Measurements from ENCODE around the gene RPS6KA4. TPM values are rescaled to one million over a fixed set of nuclear protein-coding genes. Genes with fewer than 3 reads are reported as not detected.

RPS6KA4 gene
- total RNA-seq, 1 donor from 2014 or later = 36.1 TPM

DNA sequence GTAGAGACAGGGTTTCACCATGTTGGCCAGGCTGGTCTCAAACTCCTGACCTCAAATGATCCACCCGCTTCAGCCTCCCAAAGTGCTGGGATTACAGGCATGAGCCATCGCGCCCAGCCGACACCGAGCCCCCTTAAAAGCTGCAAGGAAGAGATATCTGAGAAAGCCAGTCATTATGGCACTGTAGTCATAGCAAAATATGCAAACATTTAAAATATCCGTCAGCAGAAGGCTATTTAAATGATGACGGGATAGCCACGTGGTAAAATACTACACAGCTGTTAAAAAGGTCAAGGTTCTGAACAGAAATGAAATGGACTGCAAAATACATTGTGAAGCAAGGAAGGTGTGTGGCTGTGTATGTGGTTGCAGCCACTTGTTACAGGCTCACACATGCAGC is 25.4 kb upstream of the RPS6KA4 start:
- TF ChIP-seq, protein P1, sequence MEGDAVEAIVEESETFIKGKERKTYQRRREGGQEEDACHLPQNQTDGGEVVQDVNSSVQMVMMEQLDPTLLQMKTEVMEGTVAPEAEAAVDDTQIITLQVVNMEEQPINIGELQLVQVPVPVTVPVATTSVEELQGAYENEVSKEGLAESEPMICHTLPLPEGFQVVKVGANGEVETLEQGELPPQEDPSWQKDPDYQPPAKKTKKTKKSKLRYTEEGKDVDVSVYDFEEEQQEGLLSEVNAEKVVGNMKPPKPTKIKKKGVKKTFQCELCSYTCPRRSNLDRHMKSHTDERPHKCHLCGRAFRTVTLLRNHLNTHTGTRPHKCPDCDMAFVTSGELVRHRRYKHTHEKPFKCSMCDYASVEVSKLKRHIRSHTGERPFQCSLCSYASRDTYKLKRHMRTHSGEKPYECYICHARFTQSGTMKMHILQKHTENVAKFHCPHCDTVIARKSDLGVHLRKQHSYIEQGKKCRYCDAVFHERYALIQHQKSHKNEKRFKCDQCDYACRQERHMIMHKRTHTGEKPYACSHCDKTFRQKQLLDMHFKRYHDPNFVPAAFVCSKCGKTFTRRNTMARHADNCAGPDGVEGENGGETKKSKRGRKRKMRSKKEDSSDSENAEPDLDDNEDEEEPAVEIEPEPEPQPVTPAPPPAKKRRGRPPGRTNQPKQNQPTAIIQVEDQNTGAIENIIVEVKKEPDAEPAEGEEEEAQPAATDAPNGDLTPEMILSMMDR (IDR thresholded peaks at IDR 0.05) = no peak
- H3K4me3 ChIP-seq = no peak overlapping the region
- no peaks in the 10 kb centered on the region for H3K27me3 ChIP-seq (ENCODE audit: low read depth)
- no peaks in the 10 kb centered on the region for H3K36me3 ChIP-seq
- H3K27ac ChIP-seq = no peak overlapping the region
- DNase-seq (no peak), ATAC-seq (no peak)
- no peaks in the 10 kb centered on the region for H3K9me3 ChIP-seq
- peaks cover 21% of the 10 kb centered on the region for H3K4me1 ChIP-seq
- intact Hi-C loops (cut with DNase I) = no loop called here

DNA sequence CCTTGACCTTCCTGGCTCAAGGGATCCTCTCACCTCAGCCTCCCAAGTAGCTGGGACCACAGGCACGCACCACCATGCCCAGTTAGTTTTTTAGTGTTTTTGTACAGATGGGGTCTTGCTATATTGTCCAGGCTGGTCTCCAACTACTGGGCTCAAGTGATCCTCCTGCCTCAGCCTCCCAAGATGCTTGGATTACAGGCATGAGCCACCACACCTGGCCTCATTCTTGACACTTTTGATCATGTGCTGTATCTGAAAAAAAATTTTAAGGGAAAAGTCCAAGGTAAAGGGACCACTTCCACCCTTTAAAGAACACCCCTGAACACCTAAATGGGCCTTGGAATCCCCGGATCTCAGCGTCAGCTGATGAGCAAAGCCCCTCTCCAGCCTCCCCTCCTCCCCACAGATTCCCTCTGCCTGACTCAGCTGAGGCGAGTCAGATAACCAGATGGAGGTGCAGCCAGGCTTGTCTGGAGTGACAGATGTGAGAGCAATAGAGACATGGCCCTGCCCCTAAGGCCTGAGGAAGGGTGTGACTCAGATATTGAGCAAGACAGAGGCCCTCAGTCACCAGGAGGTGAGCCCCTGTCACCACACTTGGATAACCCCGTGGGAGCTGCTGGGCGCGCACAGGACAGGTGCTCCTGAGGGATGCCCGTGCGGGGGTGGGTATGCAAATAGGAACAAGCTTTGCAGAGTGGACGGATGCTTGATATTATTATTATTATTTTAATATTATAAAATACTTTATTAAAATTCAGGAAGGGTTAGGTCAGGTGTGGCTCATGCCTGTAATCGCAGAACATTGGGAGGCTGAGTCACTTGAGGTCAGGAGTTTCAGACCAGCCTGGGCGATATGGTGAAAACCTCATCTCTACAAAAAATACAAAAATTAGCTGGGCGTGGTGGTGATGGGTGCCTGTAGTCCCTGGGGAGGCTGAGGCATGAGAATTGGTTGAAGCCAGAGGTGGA is 23.9 kb upstream of the RPS6KA4 start:
- no peaks in the 10 kb centered on the region for H3K27me3 ChIP-seq (ENCODE audit: low read depth)
- DNase-seq = peak; percentile 79
- H3K4me3 ChIP-seq = no peak overlapping the region
- H3K4me1 ChIP-seq = peaks cover 29% of the 10 kb centered on the region
- TF ChIP-seq, protein P1 (IDR thresholded peaks at IDR 0.05) = no peak
- peak; percentile 86 to 87 for ATAC-seq
- intact Hi-C loops (cut with DNase I) = no loop called here
- H3K36me3 ChIP-seq = no peaks in the 10 kb centered on the region
- H3K9me3 ChIP-seq = no peaks in the 10 kb centered on the region
- no peak overlapping the region for H3K27ac ChIP-seq

GRCh38 chr11:64337538-64338249 is 21.3 kb upstream of the RPS6KA4 start:
- H3K4me1 ChIP-seq = peaks cover 33% of the 10 kb centered on the region
- H3K27me3 ChIP-seq (ENCODE audit: low read depth) = no peaks in the 10 kb centered on the region
- no peak overlapping the region for H3K27ac ChIP-seq
- H3K36me3 ChIP-seq = no peaks in the 10 kb centered on the region
- no peak for ATAC-seq
- no peaks in the 10 kb centered on the region for H3K9me3 ChIP-seq
- DNase-seq = no peak
- intact Hi-C loops (cut with DNase I) = no loop called here
- H3K4me3 ChIP-seq = no peak overlapping the region
- TF ChIP-seq, protein P1 (IDR thresholded peaks at IDR 0.05) = no peak

- no peak for DNase-seq
- no peak overlapping the region for H3K27ac ChIP-seq
Measured at GRCh38 chr11:64338716-64339115, 20.2 kb upstream of the RPS6KA4 start.

GRCh38 chr11:64339286-64339685 is 19.7 kb upstream of the RPS6KA4 start:
- no peak for DNase-seq
- no peak for ATAC-seq
- H3K36me3 ChIP-seq = peaks cover 12% of the 10 kb centered on the region
- peak overlapping the region; percentile 65 for H3K27ac ChIP-seq
- TF ChIP-seq, protein P1 (IDR thresholded peaks at IDR 0.05) = no peak
- peaks cover 38% of the 10 kb centered on the region for H3K4me1 ChIP-seq
- H3K27me3 ChIP-seq (ENCODE audit: low read depth) = no peaks in the 10 kb centered on the region
- H3K4me3 ChIP-seq = peak overlapping the region; percentile 48
- intact Hi-C loops (cut with DNase I) = no loop called here
- H3K9me3 ChIP-seq = no peaks in the 10 kb centered on the region

More at GRCh38 chr11:64338716-64339115, 20.2 kb upstream of the RPS6KA4 start:
- H3K27me3 ChIP-seq (ENCODE audit: low read depth) = no peaks in the 10 kb centered on the region
- intact Hi-C loops (cut with DNase I) = no loop called here
- no peak for ATAC-seq
- H3K36me3 ChIP-seq = peaks cover 6% of the 10 kb centered on the region
- H3K9me3 ChIP-seq = no peaks in the 10 kb centered on the region
- TF ChIP-seq, protein P1 (IDR thresholded peaks at IDR 0.05) = no peak
- H3K4me3 ChIP-seq = no peak overlapping the region
- H3K4me1 ChIP-seq = peaks cover 38% of the 10 kb centered on the region
